Esophagus (tissue), 2 donors: ENCODE results near the gene KRTAP5-11. TPM values are rescaled to one million over a fixed set of nuclear protein-coding genes. Genes with fewer than 3 reads are reported as not detected.
"Not testable (repeated sequence)": the region's sequence is repeated elsewhere in the genome, so short reads cannot be mapped to it uniquely, and the experiment has no call there.

Experiments
- H3K27ac ChIP-seq, 2 donors: one replicate each; pipeline ENCODE4 v1.5.1; 2013; ENCODE audit warnings: low read depth in 2 of 2, mild to moderate bottlenecking in 2 of 2, inconsistent platforms in 1 of 2, low read length in 1 of 2, moderate library complexity in 1 of 2
- H3K27me3 ChIP-seq, 2 donors: one replicate each; pipeline ENCODE4 v1.6.1; 2013; ENCODE audit warnings: low read length in 2 of 2, control low read depth in 1 of 2, mild to moderate bottlenecking in 1 of 2; ENCODE audit not compliant: insufficient read depth in 2 of 2, control insufficient read depth in 1 of 2
- H3K36me3 ChIP-seq, 2 donors: one replicate each; pipeline ENCODE4 v1.6.1; 2013; ENCODE audit warnings: low read length in 1 of 2; ENCODE audit not compliant: control insufficient read depth in 2 of 2, insufficient read depth in 2 of 2
- H3K4me1 ChIP-seq, 2 donors: one replicate each; pipeline ENCODE4 v1.6.1; 2013; ENCODE audit warnings: low read length in 1 of 2; ENCODE audit not compliant: control insufficient read depth in 2 of 2, insufficient read depth in 2 of 2
- H3K4me3 ChIP-seq, 2 donors: one replicate each; pipeline ENCODE4 v1.5.1; 2013; ENCODE audit warnings: low read length in 2 of 2, mild to moderate bottlenecking in 2 of 2, low read depth in 1 of 2, moderate library complexity in 1 of 2
- H3K9me3 ChIP-seq, 2 donors: one replicate each; pipeline ENCODE4 v1.6.1; 2013; ENCODE audit warnings: mild to moderate bottlenecking in 2 of 2, low read depth in 1 of 2, low read length in 1 of 2, moderate library complexity in 1 of 2; ENCODE audit not compliant: control insufficient read depth in 2 of 2, insufficient read depth in 1 of 2
- WGBS, 2 donors: extraction: QIAGEN DNeasy Blood & Tissue Kit; methylation state at CpG; one replicate each; pipeline ENCODE4 v1.1.7; 2013; 5-methylcytosine and 5-hydroxymethylcytosine counted together
- polyA plus RNA-seq, 2 donors: library from polyadenylated mRNA; stranded (reverse); fragments of 200-250 nt; gene quantifications; one replicate each; pipeline ENCODE4 v1.2.3, GENCODE V29; 2013
- donor health status: healthy with polysubstance abuse.
- donor health status: Bipolar disorder and iron deficiency.

The KRTAP5-11 gene
- polyA plus RNA-seq, 2 donors, result not detected

GRCh38 chr11:71543866-71544265 lies 38.8 kb downstream of the KRTAP5-11 start:
- Histone ChIP-seq H3K4me3 (no peak overlapping the region), H3K36me3 (no peaks in the 10 kb centered on the region), H3K4me1 (no peaks in the 10 kb centered on the region), H3K27ac (no peak overlapping the region), H3K9me3 (peaks cover 0 to 4% of the 10 kb centered on the region in 2 donors), H3K27me3 (no peaks in the 10 kb centered on the region)
- WGBS, 2 donors, result 54 to 55% methylated on average over 8 of the region's 8 CpGs

- no peaks in the 10 kb centered on the region for H3K4me1 ChIP-seq
- H3K27ac ChIP-seq, result no peak overlapping the region
- 72 to 76% methylated on average over 15 of the region's 15 CpGs for WGBS, 2 donors
- H3K27me3 ChIP-seq, result no peaks in the 10 kb centered on the region
- peaks cover 0 to 4% of the 10 kb centered on the region in 2 donors for H3K9me3 ChIP-seq
- no peak overlapping the region for H3K4me3 ChIP-seq
- no peaks in the 10 kb centered on the region for H3K36me3 ChIP-seq
Observed at GRCh38 chr11:71542879-71543777, 39.5 kb downstream of the KRTAP5-11 start.

GRCh38 chr11:71542382-71542781 lies 40.3 kb downstream of the KRTAP5-11 start:
- Histone ChIP-seq H3K27ac (no peak overlapping the region), H3K4me3 (no peak overlapping the region), H3K4me1 (no peaks in the 10 kb centered on the region), H3K9me3 (peaks cover 0 to 4% of the 10 kb centered on the region in 2 donors), H3K36me3 (no peaks in the 10 kb centered on the region), H3K27me3 (no peaks in the 10 kb centered on the region)
- WGBS, 2 donors, result 88 to 91% methylated on average over 7 of the region's 7 CpGs

- H3K9me3 ChIP-seq, H3K4me1 ChIP-seq, H3K27me3 ChIP-seq, H3K27ac ChIP-seq, H3K4me3 ChIP-seq, H3K36me3 ChIP-seq: not testable (repeated sequence)
- 85 to 87% methylated on average over 9 of the region's 9 CpGs for WGBS, 2 donors
Observed at GRCh38 chr11:71540521-71541304, 42.0 kb downstream of the KRTAP5-11 start.

- 90 to 91% methylated on average over 11 of the region's 11 CpGs for WGBS, 2 donors
- H3K27ac ChIP-seq, H3K27me3 ChIP-seq, H3K4me1 ChIP-seq, H3K36me3 ChIP-seq, H3K9me3 ChIP-seq, H3K4me3 ChIP-seq: not testable (repeated sequence)
Observed at GRCh38 chr11:71539971-71540370, 42.7 kb downstream of the KRTAP5-11 start.

GRCh38 chr11:71539017-71539416 lies 43.7 kb downstream of the KRTAP5-11 start:
- Histone ChIP-seq H3K27me3 (no peaks in the 10 kb centered on the region), H3K4me3 (no peak overlapping the region), H3K27ac (no peak overlapping the region), H3K4me1 (no peaks in the 10 kb centered on the region), H3K9me3 (no peaks in the 10 kb centered on the region), H3K36me3 (no peaks in the 10 kb centered on the region)
- WGBS, 2 donors, result 86 to 89% methylated on average over 11 of the region's 11 CpGs

- Histone ChIP-seq H3K36me3 (no peaks in the 10 kb centered on the region), H3K27ac (no peak overlapping the region), H3K4me3 (no peak overlapping the region), H3K9me3 (no peaks in the 10 kb centered on the region), H3K4me1 (no peaks in the 10 kb centered on the region), H3K27me3 (no peaks in the 10 kb centered on the region)
- whole genome bisulfite sequencing, 2 donors, result 90 to 92% methylated on average over 4 of the region's 4 CpGs
Observed at GRCh38 chr11:71538666-71538990, 44.0 kb downstream of the KRTAP5-11 start.

GRCh38 chr11:71537977-71538665 lies 44.6 kb downstream of the KRTAP5-11 start, which contains the start of gene KRTAP5-8:
Gene KRTAP5-8 (plus strand): TSS chr11:71538025. CDS start chr11:71538056, 31 bp downstream.
- not testable (repeated sequence) for H3K4me1 ChIP-seq, H3K9me3 ChIP-seq, H3K27me3 ChIP-seq, H3K36me3 ChIP-seq, H3K27ac ChIP-seq, H3K4me3 ChIP-seq
- 61 to 67% methylated on average over 4 of the region's 4 CpGs for WGBS, 2 donors

GRCh38 chr11:71537537-71537936 lies 45.1 kb downstream of the KRTAP5-11 start:
- Histone ChIP-seq H3K27me3 (no peaks in the 10 kb centered on the region), H3K9me3 (no peaks in the 10 kb centered on the region), H3K4me1 (no peaks in the 10 kb centered on the region), H3K36me3 (no peaks in the 10 kb centered on the region), H3K4me3 (no peak overlapping the region), H3K27ac (no peak overlapping the region)
- 84% methylated on average over 9 of the region's 9 CpGs for WGBS, 2 donors
